Bronchial epithelial cell (primary cell): Measurements from ENCODE around the gene ZC3H8. TPM values are rescaled to one million over a fixed set of nuclear protein-coding genes. Genes with fewer than 3 reads are reported as not detected.

Experiments used
- DNase-seq: peaks from one replicate; pipeline ENCODE4 v3.0.0-alpha.2; 2010; ENCODE audit warnings: low read depth
- FAIRE-seq: peaks from 2 replicates; lab custom pipeline; 2011; peaks lifted over from hg19 to GRCh38; lab: Jason Lieb, UNC
- H3K27me3 ChIP-seq: 2 replicates; pipeline ENCODE4 v1.5.1; 2011; ENCODE audit warnings: low read length; ENCODE audit not compliant: control insufficient read depth, insufficient read depth
- H3K36me3 ChIP-seq: 2 replicates; pipeline ENCODE4 v1.5.1; 2011; ENCODE audit warnings: low read length; ENCODE audit not compliant: control insufficient read depth, insufficient read depth
- H3K4me3 ChIP-seq: 2 replicates; pipeline ENCODE4 v1.5.1; 2011; ENCODE audit warnings: mild to moderate bottlenecking, low read depth, low read length, control low read depth
- total RNA-seq: library from RNA; depleted of rRNA; stranded (reverse); fragments of >200 nt; gene quantifications from 2 replicates; pipeline ENCODE4 v1.2.1, GENCODE V29; 2014
- TF ChIP-seq, protein P1 (sequence below): IDR thresholded peaks from 2 replicates; pipeline ENCODE4 v1.5.1; 2011; ENCODE audit warnings: mild to moderate bottlenecking, moderate library complexity, low read length, control low read depth, inconsistent platforms; ENCODE audit not compliant: insufficient read depth, severe bottlenecking

ZC3H8 gene
- total RNA-seq, 1 donor from 2014 or later, result 7.9 TPM

DNA sequence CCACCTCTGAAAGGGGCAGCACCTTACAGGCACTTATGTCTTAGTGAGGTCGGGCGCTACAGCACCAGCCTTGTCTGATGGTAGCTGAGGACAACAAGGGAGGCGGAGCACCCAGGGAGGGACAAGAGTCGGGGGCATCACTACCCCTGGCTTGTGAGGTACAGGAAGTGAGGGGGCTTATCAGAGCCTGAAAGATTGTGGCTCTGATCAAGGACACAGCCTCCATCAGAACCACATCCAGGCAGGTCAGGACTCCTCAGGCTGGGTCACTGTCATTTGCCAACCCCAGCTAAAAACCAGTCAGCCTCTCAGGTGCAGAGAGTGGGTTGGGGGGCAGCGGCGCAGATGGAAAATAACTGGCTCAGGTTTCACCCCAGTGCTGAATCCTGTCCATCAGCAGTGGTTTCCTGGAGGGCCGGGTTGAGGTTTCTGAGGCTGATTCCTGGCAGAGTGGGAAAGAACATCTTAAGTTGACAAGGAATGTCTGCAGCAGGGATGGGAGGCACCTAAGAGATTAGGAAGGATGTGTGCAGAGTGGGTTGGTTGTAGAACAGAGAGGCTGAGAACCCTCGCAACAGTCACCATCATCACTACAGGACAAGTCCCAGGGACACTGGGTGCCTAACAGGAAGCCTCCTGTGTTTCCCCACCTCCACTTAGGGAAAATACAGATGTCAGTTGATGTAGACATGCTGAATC, 71.4 kb downstream of the ZC3H8 start:
- TF ChIP-seq, protein P1, sequence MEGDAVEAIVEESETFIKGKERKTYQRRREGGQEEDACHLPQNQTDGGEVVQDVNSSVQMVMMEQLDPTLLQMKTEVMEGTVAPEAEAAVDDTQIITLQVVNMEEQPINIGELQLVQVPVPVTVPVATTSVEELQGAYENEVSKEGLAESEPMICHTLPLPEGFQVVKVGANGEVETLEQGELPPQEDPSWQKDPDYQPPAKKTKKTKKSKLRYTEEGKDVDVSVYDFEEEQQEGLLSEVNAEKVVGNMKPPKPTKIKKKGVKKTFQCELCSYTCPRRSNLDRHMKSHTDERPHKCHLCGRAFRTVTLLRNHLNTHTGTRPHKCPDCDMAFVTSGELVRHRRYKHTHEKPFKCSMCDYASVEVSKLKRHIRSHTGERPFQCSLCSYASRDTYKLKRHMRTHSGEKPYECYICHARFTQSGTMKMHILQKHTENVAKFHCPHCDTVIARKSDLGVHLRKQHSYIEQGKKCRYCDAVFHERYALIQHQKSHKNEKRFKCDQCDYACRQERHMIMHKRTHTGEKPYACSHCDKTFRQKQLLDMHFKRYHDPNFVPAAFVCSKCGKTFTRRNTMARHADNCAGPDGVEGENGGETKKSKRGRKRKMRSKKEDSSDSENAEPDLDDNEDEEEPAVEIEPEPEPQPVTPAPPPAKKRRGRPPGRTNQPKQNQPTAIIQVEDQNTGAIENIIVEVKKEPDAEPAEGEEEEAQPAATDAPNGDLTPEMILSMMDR, result no peak
- no peak for DNase-seq
- peaks cover 8% of the 10 kb centered on the region for H3K27me3 ChIP-seq
- no peaks in the 10 kb centered on the region for H3K36me3 ChIP-seq
- FAIRE-seq, result no peak
- no peak overlapping the region for H3K4me3 ChIP-seq

DNA sequence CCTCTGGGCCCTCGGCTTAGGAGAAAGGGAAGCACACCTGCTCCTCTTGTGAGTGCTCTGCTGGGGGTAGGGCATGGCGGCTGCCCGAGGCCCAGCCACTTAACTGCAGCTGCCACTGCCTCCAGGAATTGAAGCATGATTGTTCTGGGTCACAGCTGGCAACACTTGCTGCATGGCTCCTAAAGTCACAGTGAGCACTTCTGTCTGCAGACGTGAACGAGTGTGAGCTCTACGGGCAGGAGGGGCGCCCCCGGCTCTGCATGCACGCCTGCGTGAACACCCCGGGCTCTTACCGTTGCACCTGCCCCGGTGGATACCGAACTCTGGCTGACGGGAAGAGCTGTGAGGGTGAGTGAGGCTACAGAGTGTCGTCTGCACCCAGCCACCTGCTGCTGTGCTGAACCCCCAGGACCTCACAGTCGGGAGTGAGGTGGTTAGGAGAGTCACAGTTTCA, 72.2 kb downstream of the ZC3H8 start:
- H3K36me3 ChIP-seq, result no peaks in the 10 kb centered on the region
- TF ChIP-seq, protein P1, result no peak
- DNase-seq, result no peak
- H3K4me3 ChIP-seq, result no peak overlapping the region
- peaks cover 8% of the 10 kb centered on the region for H3K27me3 ChIP-seq
- FAIRE-seq, result no peak

DNA sequence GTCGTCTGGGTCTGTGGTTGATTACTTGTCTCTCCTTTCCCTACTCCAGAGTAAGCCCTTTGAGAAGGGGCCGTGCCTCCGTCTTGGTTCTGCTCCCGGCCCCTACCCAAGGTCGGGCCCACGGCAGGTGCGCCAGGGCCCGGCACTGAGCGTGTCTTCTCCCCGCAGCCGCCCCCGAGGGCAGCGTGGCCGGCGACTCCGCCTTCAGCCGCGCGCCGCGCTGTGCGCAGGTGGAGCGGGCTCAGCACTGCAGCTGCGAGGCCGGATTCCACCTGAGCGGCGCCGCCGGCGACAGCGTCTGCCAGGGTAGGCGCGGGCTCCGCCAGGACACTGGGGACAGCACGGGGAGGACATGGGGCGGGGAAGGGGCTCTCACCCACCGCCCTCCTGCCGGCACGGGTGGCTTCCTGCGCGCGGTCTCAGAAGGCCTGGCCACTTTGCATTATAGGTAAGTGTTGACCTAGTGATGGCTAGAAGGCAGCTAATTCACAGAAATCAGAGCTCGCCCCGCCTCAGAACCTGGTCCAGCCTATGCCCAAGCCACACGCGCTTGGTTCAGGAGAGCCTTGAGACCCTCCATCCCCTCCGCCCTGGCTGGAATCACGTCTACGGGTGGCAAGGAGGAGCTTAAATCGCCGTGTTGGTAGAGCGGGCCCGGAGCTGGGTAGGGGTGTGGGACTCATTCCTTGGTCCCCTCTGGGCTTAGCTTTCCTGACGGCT, 73.1 kb downstream of the ZC3H8 start:
- Histone ChIP-seq H3K36me3 (no peaks in the 10 kb centered on the region), H3K27me3 (peaks cover 10% of the 10 kb centered on the region), H3K4me3 (peak overlapping the region; percentile 9)
- FAIRE-seq (no peak), DNase-seq (no peak)
- TF ChIP-seq, protein P1, result peak; percentile 10

GRCh38 chr2:112175958-112176573, 78.8 kb downstream of the ZC3H8 start:
- no peak for FAIRE-seq
- no peaks in the 10 kb centered on the region for H3K36me3 ChIP-seq
- DNase-seq, result no peak
- H3K27me3 ChIP-seq, result peaks cover 1% of the 10 kb centered on the region
- H3K4me3 ChIP-seq, result no peak overlapping the region
- TF ChIP-seq, protein P1, result no peak

- TF ChIP-seq, protein P1, result no peak
These were observed 79.5 kb downstream of the ZC3H8 start for GRCh38 chr2:112175333-112175732.

More at GRCh38 chr2:112175333-112175732, 79.5 kb downstream of the ZC3H8 start:
- H3K27me3 ChIP-seq, result peaks cover 1% of the 10 kb centered on the region
- DNase-seq (no peak), FAIRE-seq (no peak)
- H3K4me3 ChIP-seq, result no peak overlapping the region
- no peaks in the 10 kb centered on the region for H3K36me3 ChIP-seq
